GM21381 (cell line): ENCODE measurements around the gene MTX1.
"Not testable (repeated sequence)": the region's sequence is repeated elsewhere in the genome, so short reads cannot be mapped to it uniquely, and the experiment has no call there.

Source experiments
- ATAC-seq: cut with Tn5 transposase; IDR thresholded peaks from one replicate; pipeline ENCODE4 v1.9.1; 2021; ENCODE audit warnings: mild to moderate bottlenecking, moderate library complexity; ENCODE audit not compliant: unreplicated experiment

Gene MTX1

DNA sequence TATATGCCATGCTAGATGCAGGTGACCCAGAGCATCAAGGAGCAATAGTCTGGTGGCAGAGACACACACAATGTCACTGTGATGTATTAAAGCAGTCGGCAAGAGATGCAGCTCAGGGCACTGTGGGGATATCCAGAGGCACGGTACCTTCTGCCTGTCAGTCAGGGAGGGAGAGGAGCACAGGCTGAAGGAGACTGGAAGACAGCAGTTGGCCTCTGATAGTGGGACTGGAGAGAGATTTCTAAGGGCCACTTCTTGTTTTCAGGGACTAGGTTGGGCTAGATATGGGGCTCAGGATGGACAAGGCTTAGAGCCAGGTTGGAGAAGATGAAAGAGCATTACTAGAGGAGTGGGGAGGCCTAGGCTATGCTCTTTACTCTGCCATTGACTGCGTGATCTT is 22.8 kb downstream of the MTX1 start:
- ATAC-seq = not testable (repeated sequence)

DNA sequence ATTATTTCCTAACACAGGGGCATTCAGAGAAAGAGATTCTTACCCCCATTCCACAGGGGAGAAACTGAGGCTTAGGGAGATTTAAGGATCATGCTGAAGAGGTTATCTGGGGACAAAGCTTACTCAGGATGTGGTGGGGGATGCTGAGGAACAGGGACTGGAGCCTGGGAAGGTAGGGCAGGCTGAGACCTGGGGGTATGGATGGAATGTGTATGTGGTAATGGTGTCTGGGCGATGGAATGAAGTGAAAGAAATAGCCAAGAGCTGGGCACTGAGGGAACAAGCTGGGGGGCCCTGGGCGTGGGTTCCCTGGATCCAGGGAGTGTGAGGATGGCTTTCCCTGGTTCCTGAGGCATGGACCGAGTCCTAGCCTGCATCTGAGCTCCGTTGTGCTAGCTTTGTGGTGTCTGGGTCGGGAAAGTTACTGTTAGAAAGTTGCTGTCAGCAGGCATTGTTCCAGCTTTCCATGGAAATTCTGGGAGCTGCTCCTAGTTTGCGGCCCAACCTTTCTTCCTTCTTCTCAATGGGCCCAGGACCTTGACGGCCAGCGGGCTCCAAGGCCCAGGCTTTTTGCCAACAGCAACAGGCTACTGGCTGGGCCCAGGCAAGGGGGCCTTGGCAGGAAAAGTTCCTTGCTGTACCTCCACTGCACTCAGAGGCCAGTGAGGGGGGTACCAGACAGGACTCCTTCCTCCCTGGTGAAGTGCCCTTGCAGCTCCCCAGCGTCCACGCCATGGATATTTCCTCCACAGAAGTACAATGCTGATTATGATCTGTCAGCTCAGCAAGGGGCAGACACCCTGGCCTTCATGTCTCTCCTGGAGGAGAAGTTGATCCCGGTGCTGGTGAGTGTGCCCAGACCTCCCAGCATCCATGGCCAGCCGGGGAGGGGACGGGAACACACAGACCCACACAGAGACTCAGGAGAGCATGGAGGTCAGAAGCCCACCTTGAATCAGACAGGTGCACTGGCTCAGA is 23.8 kb downstream of the MTX1 start:
- ATAC-seq = not testable (repeated sequence)

- not testable (repeated sequence) for ATAC-seq
Observed at GRCh38 chr1:155233502-155233901, 25.0 kb downstream of the MTX1 start.

- ATAC-seq = not testable (repeated sequence)
Observed at GRCh38 chr1:155235375-155235774, 26.9 kb downstream of the MTX1 start.

- no peak for ATAC-seq
Observed at GRCh38 chr1:155236451-155236850, 28.0 kb downstream of the MTX1 start.

DNA sequence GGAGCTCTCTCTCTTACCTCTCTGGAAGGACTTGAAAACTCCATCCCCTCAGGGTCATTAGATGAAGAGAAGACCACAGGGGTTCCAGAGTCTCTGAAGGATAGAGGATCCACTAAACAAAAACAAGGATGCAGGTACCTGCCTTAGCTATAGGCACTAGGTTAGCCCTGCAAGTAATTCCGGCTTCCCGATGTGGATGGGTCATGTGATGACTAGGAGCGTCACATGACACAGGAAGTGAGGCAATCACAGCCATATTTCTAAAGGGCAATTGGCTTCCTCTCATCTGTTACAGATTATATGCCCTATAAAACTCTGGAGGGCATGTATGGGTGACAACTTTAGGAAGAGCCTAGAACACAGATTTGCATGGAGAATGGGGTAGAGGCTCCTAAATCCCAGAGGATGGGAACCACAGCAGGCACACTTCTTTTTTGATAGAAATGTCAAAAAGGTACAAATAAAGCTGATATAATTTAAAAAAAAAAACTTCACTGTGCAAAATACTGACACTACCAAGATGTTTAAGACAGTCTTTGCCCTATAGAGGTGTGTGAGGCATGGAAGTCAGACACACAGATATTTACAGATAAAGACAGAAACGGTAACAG is 32.7 kb downstream of the MTX1 start:
- no peak for ATAC-seq

- ATAC-seq = no peak
Observed at GRCh38 chr1:155241841-155242264, 33.4 kb downstream of the MTX1 start.

GRCh38 chr1:155242805-155243358 is 34.4 kb downstream of the MTX1 start:
- ATAC-seq = no peak

DNA sequence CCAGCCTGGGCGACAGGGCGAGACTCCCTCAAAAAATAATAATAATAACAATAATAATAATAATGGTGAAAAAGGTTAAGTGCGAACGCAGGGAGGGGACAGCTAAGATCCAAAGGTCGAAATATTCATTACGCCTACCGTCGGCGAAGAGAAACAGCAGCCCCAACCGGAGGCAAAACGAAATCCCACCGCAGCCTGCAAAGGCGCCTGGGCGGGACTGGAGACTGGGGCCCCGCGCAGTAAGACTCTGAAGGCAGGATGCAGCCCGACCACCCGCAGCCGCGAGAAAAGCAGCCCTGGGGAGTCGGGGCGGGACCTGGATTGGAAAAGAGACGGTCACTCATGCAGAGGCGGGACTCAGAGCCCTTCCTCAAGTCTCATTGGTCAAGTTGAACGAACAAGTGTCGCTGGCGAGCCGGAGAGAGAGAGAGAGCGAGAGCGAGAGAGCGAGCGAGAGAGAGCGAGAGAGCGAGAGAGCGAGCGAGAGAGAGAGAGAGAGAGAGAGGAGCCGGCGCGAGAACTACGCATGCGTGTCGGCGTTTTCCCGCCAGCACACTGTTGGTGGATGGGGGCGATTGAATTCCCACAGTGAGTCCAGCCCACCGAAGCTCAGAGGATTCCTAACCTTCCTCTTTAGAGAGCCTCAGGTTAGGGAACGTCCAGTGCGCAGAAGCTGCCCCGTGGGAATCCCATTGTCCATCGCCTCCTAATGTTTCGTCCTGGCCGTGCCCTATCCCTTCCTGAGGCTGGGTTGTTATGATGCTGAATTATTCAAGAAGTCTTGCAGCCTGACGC is 36.1 kb downstream of the MTX1 start:
- ATAC-seq = peak; percentile 89

- no peak for ATAC-seq
Observed at GRCh38 chr1:155245163-155245524, 36.6 kb downstream of the MTX1 start.

- not testable (repeated sequence) for ATAC-seq
Observed at GRCh38 chr1:155246796-155247195, 38.3 kb downstream of the MTX1 start.

- ATAC-seq = no peak
Observed at GRCh38 chr1:155247667-155248553, 39.4 kb downstream of the MTX1 start.

GRCh38 chr1:155250246-155250632 is 41.7 kb downstream of the MTX1 start:
- ATAC-seq = peak; percentile 17

GRCh38 chr1:155250633-155251449 is 42.3 kb downstream of the MTX1 start:
- ATAC-seq = peak; percentile 86

- ATAC-seq = no peak
Observed at GRCh38 chr1:155251566-155251965, 43.1 kb downstream of the MTX1 start.

- ATAC-seq = no peak
Observed at GRCh38 chr1:155253208-155253607, 44.7 kb downstream of the MTX1 start.

DNA sequence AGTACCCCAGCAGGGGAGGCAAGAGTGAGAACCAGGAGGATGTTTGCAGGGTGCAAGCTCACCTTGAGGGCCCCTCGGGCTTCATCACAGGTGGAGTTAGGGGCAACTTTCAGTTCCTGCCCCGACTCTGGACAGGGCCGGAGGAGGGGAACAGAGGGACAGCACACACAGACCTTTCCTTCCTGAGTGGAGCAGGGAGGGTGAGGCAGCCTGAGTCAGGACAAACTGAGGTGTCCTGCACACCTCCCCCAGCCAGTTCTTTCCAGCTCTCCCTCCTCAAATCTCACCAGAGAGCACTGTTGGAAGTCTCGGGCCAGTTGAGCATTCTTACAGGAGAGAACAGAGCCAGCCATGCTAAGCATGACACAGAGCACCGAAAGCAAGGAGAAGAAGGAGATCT is 45.3 kb downstream of the MTX1 start:
- ATAC-seq = no peak

DNA sequence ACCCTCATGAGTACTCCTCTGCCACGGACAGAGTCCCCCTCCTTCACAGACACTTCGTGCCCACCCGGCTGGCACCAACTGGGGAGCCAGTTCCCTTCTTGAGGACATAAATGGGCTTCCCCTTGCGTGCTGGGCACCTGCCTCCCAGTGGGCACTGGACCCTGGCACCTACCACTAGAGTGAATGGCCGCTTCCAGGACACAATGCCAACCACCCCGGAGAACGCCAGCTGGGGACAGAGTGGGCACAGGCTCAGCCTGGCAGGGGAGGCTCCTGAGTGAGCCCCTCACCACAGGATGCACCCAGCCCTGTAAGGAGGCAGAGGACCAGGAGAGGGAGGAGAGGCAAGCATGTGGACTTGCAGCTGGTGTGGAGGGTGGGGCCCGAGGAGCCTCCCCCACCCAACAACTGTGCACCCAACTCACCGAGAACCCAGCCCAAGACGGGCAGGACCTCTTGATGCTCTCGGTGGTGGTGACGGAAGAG is 45.8 kb downstream of the MTX1 start:
- ATAC-seq = no peak

- ATAC-seq = no peak
Observed at GRCh38 chr1:155254714-155255242, 46.3 kb downstream of the MTX1 start.
